Measurements from ENCODE around the gene GXYLT1.

DNA sequence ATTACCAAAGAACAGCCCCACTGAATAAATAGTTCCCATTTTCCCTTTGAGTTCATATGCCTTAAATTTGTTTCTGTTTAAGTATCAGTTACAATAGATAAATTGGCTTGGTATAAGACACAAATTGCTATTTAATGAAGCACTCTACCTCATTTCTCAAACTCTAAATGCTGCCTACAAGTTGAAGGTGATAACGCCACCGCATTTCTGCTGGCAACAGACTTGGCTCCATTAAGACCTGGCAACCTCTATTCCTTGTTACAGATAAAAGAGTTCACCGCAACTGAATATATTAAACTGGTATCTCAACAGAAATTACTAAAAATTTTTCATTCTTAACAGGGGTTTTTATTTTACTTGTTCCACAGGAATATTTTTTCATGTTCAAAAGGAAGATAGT, 35.6 kb downstream of the GXYLT1 start:
- TF ChIP-seq, protein P1, sequence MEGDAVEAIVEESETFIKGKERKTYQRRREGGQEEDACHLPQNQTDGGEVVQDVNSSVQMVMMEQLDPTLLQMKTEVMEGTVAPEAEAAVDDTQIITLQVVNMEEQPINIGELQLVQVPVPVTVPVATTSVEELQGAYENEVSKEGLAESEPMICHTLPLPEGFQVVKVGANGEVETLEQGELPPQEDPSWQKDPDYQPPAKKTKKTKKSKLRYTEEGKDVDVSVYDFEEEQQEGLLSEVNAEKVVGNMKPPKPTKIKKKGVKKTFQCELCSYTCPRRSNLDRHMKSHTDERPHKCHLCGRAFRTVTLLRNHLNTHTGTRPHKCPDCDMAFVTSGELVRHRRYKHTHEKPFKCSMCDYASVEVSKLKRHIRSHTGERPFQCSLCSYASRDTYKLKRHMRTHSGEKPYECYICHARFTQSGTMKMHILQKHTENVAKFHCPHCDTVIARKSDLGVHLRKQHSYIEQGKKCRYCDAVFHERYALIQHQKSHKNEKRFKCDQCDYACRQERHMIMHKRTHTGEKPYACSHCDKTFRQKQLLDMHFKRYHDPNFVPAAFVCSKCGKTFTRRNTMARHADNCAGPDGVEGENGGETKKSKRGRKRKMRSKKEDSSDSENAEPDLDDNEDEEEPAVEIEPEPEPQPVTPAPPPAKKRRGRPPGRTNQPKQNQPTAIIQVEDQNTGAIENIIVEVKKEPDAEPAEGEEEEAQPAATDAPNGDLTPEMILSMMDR (IDR thresholded peaks at IDR 0.05) = no peak
- no peak for TF ChIP-seq POLR2A (IDR thresholded peaks at IDR 0.05)

All from body of pancreas (tissue), 4 donors.